Measurements from ENCODE around the gene TMEM259. TPM values are rescaled to one million over a fixed set of nuclear protein-coding genes. Genes with fewer than 3 reads are reported as not detected.

TMEM259 gene
- total and polyA plus RNA-seq, 2 of the 13 experiments (the other 11 are each of a cell fraction or from before 2014, with no cell fraction given), result 64.7 to 164 TPM

GRCh38 chr19:1050989-1051788, 30.3 kb upstream of the TMEM259 start (continued):
- TF ChIP-seq, protein P1, sequence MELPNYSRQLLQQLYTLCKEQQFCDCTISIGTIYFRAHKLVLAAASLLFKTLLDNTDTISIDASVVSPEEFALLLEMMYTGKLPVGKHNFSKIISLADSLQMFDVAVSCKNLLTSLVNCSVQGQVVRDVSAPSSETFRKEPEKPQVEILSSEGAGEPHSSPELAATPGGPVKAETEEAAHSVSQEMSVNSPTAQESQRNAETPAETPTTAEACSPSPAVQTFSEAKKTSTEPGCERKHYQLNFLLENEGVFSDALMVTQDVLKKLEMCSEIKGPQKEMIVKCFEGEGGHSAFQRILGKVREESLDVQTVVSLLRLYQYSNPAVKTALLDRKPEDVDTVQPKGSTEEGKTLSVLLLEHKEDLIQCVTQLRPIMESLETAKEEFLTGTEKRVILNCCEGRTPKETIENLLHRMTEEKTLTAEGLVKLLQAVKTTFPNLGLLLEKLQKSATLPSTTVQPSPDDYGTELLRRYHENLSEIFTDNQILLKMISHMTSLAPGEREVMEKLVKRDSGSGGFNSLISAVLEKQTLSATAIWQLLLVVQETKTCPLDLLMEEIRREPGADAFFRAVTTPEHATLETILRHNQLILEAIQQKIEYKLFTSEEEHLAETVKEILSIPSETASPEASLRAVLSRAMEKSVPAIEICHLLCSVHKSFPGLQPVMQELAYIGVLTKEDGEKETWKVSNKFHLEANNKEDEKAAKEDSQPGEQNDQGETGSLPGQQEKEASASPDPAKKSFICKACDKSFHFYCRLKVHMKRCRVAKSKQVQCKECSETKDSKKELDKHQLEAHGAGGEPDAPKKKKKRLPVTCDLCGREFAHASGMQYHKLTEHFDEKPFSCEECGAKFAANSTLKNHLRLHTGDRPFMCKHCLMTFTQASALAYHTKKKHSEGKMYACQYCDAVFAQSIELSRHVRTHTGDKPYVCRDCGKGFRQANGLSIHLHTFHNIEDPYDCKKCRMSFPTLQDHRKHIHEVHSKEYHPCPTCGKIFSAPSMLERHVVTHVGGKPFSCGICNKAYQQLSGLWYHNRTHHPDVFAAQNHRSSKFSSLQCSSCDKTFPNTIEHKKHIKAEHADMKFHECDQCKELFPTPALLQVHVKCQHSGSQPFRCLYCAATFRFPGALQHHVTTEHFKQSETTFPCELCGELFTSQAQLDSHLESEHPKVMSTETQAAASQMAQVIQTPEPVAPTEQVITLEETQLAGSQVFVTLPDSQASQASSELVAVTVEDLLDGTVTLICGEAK (IDR thresholded peaks at IDR 0.05), result no peak
- TF ChIP-seq, protein P1 (CRISPR knock-in tag; IDR thresholded peaks at IDR 0.05), result peak; percentile 85
- no peak for TF ChIP-seq CHD4 (IDR thresholded peaks at IDR 0.05; ENCODE audit: borderline replicate concordance, low read length)
- peak; percentile 88 for TF ChIP-seq SAP130 (CRISPR knock-in tag; IDR thresholded peaks at IDR 0.05; ENCODE audit: low read depth)
- TF ChIP-seq ZFP62 (CRISPR knock-in tag; IDR thresholded peaks at IDR 0.05), result no peak
- no peak for TF ChIP-seq ZNF484 (CRISPR knock-in tag; IDR thresholded peaks at IDR 0.05; ENCODE audit: borderline replicate concordance, low read depth)
- TF ChIP-seq, protein P2, sequence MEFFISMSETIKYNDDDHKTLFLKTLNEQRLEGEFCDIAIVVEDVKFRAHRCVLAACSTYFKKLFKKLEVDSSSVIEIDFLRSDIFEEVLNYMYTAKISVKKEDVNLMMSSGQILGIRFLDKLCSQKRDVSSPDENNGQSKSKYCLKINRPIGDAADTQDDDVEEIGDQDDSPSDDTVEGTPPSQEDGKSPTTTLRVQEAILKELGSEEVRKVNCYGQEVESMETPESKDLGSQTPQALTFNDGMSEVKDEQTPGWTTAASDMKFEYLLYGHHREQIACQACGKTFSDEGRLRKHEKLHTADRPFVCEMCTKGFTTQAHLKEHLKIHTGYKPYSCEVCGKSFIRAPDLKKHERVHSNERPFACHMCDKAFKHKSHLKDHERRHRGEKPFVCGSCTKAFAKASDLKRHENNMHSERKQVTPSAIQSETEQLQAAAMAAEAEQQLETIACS (CRISPR knock-in tag; IDR thresholded peaks at IDR 0.05), result no peak
- peak; percentile 95 for TF ChIP-seq ZNF768 (CRISPR knock-in tag; IDR thresholded peaks at IDR 0.05)
- TF ChIP-seq, protein P3, sequence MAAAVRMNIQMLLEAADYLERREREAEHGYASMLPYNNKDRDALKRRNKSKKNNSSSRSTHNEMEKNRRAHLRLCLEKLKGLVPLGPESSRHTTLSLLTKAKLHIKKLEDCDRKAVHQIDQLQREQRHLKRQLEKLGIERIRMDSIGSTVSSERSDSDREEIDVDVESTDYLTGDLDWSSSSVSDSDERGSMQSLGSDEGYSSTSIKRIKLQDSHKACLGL (CRISPR knock-in tag; IDR thresholded peaks at IDR 0.05), result peak; percentile 95
- TF ChIP-seq RFXAP (CRISPR knock-in tag; IDR thresholded peaks at IDR 0.05; ENCODE audit: borderline replicate concordance), result no peak; the same call in 1 of the 2 replicates
- TF ChIP-seq PAX8 (CRISPR knock-in tag; IDR thresholded peaks at IDR 0.05; ENCODE audit: borderline replicate concordance), result peak; percentile 82; the same call in 1 of the 2 replicates
- 0 out of 2 replicates have a peak, but pooled peaks have one; percentile 37 for TF ChIP-seq FOXO4 (CRISPR knock-in tag; conservative IDR thresholded peaks at IDR 0.05)
- TF ChIP-seq, protein P4, sequence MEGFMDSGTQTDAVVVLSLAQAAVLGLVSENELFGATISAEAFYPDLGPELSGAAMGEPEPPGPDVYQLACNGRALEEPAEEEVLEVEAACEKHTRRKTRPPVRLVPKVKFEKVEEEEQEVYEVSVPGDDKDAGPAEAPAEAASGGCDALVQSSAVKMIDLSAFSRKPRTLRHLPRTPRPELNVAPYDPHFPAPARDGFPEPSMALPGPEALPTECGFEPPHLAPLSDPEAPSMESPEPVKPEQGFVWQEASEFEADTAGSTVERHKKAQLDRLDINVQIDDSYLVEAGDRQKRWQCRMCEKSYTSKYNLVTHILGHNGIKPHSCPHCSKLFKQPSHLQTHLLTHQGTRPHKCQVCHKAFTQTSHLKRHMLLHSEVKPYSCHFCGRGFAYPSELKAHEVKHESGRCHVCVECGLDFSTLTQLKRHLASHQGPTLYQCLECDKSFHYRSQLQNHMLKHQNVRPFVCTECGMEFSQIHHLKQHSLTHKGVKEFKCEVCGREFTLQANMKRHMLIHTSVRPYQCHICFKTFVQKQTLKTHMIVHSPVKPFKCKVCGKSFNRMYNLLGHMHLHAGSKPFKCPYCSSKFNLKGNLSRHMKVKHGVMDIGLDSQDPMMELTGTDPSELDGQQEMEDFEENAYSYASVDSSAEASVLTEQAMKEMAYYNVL (CRISPR knock-in tag; IDR thresholded peaks at IDR 0.05; ENCODE audit: borderline replicate concordance), result no peak
- TF ChIP-seq ZNF703 (CRISPR knock-in tag; IDR thresholded peaks at IDR 0.05; ENCODE audit: borderline replicate concordance), result no peak

Measured in HepG2 (cell line).